Brain microvascular endothelial cell (primary cell): Measurements from ENCODE around the gene HES7.

Experiments
- DNase-seq: peaks from one replicate; pipeline ENCODE4 v3.0.0-alpha.2; 2020
- H3K27ac ChIP-seq: fragments of 250-450 bp; sonication (Bioruptor Pico); 2 replicates; pipeline ENCODE4 v1.5.1; 2020; ENCODE audit warnings: mild to moderate bottlenecking, moderate library complexity
- H3K27me3 ChIP-seq: fragments of 250-450 bp; sonication (Bioruptor Pico); replicated peaks from 2 replicates; pipeline ENCODE4 v1.5.1; 2020; ENCODE audit warnings: mild to moderate bottlenecking
- H3K36me3 ChIP-seq: fragments of 250-450 bp; sonication (Bioruptor Pico); replicated peaks from 2 replicates; pipeline ENCODE4 v1.5.1; 2020; ENCODE audit warnings: mild to moderate bottlenecking
- H3K4me3 ChIP-seq: 2 replicates; pipeline ENCODE4 v1.5.1; 2011; ENCODE audit warnings: low read depth, mild to moderate bottlenecking, control low read depth, low read length, moderate library complexity
- CTCF ChIP-seq: IDR thresholded peaks from 2 replicates; pipeline ENCODE4 v1.5.1; 2011; ENCODE audit warnings: low read depth, mild to moderate bottlenecking, moderate library complexity, low read length, control low read depth, inconsistent platforms; ENCODE audit errors: missing control alignments
- in situ Hi-C: cut with HindIII; loops from 2 replicates; pipeline ENCODE4 v1.10.0; 2017; ENCODE audit warnings: low sequenced_read_pairs, low pct_ligation_motif_present

Gene HES7

DNA sequence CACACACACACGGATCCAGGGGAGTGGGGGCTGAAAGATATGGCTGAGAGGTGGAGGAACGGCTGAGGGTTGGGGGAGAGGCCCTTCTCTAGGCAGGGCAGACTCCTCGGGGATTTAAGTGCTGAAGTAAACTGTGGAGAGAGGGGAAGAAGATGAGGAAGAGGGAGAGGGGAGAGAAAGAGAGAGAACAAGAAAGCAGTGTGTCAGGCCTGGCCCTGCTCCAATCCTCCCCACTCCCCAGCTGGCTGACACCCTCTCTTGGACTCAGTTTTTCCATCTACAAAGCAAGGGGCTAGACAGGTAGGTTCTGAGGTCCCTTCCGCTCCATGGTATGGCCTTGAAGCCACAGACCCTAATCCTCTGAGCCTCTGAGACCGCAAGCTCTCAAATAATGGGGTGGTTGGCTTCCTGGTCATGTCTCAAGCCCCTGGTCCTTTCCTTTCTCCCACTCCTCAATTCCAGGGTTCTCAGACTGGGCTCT lies 36.9 kb upstream of the HES7 start:
- peaks cover 17% of the 10 kb centered on the region for H3K36me3 ChIP-seq

GRCh38 chr17:8160224-8160577 lies 36.3 kb upstream of the HES7 start:
- no peaks in the 10 kb centered on the region for H3K27me3 ChIP-seq
- no peak for DNase-seq
- H3K27ac ChIP-seq, result no peak overlapping the region
- no peak for TF ChIP-seq CTCF
- H3K36me3 ChIP-seq, result peaks cover 17% of the 10 kb centered on the region
- H3K4me3 ChIP-seq, result no peak overlapping the region
- in situ Hi-C loops, result no loop called here

More for the DNA sequence above, 36.9 kb upstream of the HES7 start:
- no peak for DNase-seq
- no peak for TF ChIP-seq CTCF
- H3K27me3 ChIP-seq, result no peaks in the 10 kb centered on the region
- H3K27ac ChIP-seq, result no peak overlapping the region
- in situ Hi-C loops, result no loop called here
- H3K4me3 ChIP-seq, result no peak overlapping the region

DNA sequence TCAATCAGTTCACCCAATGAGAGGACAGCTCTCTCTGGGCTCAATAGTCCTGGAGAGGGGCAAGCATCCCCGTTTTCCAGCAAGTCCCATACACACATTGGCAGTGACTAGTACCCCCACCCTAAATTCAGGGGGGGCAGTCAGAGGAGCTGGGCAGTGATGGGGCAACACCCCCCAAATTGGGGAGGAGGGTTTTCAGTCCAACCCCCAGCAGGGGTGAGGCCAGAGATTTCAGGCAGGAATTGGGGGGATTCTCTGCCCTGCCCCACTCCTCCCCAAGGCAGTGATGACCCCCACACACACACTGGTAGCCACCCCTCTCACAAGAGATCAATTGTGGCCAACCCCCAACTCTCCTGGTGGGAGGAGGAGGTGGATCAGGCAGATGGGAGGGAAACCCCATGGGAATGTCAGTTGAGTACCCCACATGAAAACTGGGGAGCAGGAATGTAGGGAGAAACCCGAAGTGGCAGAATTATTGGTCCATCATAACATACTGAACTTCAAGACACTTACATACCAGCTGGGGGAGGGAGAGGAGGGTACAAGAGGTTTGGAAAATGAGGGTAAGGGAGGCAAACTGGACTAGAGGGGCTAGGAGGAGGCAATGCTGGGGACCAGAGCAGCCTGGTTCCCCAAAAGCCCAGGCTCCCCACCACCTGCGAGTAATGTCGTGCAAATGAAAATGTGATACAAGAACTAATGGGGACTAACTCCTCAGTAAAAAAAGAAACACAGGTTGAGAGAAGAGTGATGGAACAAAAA lies 35.7 kb upstream of the HES7 start:
- in situ Hi-C loops, result no loop called here
- Histone ChIP-seq H3K27me3 (no peaks in the 10 kb centered on the region), H3K27ac (no peak overlapping the region), H3K4me3 (no peak overlapping the region), H3K36me3 (peaks cover 17% of the 10 kb centered on the region)
- DNase-seq, result no peak
- TF ChIP-seq CTCF, result no peak

DNA sequence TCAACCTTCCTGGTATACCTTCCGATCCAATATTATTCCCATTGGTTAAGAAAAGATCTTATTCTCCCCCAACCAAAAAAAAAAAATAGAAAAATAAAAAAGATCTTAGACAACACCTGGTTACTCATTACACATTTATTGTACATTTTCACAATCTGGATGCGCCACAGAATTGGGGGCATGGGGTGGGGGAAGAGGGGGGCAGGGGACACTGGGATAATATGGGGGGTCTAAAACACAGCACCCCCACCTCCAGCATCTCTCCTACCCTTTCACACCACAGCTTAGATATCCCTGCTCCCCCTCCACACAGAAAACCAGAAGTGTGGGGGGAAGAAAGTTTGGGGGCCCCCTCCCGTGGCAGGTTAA lies 35.1 kb upstream of the HES7 start:
- H3K27me3 ChIP-seq, result no peaks in the 10 kb centered on the region
- no peak for TF ChIP-seq CTCF
- H3K4me3 ChIP-seq, result no peak overlapping the region
- in situ Hi-C loops, result no loop called here
- no peak for DNase-seq
- peaks cover 17% of the 10 kb centered on the region for H3K36me3 ChIP-seq
- no peak overlapping the region for H3K27ac ChIP-seq

- Histone ChIP-seq H3K36me3 (peaks cover 17% of the 10 kb centered on the region), H3K4me3 (no peak overlapping the region), H3K27ac (peak overlapping the region; percentile 55), H3K27me3 (no peaks in the 10 kb centered on the region)
- peak; percentile 87 for TF ChIP-seq CTCF
- peak; percentile 83 for DNase-seq
- in situ Hi-C loops, result no loop called here
Observed at GRCh38 chr17:8158267-8159031, 34.5 kb upstream of the HES7 start.
